Retinal pigment epithelial cell (primary cell): ENCODE data around the gene SH2D2A.

Experiments
- DNase-seq: peaks from one replicate; pipeline ENCODE4 v3.0.0-alpha.2; 2010; ENCODE audit warnings: low read depth
- H3K4me3 ChIP-seq: 2 replicates; pipeline ENCODE4 v1.5.1; 2011; ENCODE audit warnings: mild to moderate bottlenecking, low read length, control low read depth, moderate library complexity
- CTCF ChIP-seq: conservative IDR thresholded peaks from 2 replicates; pipeline ENCODE4 v1.5.1; 2011; ENCODE audit warnings: low read depth, low read length, control low read depth, inconsistent platforms

The SH2D2A gene

GRCh38 chr1:156756355-156756754 lies 60.3 kb downstream of the SH2D2A start:
- no peak for TF ChIP-seq CTCF

More at GRCh38 chr1:156756355-156756754, 60.3 kb downstream of the SH2D2A start:
- no peak for DNase-seq
- no peak overlapping the region for H3K4me3 ChIP-seq
